ENCODE measurements around the gene RNASE13. TPM values are rescaled to one million over a fixed set of nuclear protein-coding genes. Genes with fewer than 3 reads are reported as not detected.

Gene RNASE13
- total RNA-seq, 1 experiment from 2014 or later = not detected

GRCh38 chr14:21069388-21070082 lies 34.9 kb upstream of the RNASE13 start:
- ChIA-PET POLR2A (ENCODE audit: unreplicated experiment) (no interaction called here), CTCF (interaction anchor here (0.6 to 2.2 kb wide), 2 partner anchors 35 to 72 kb away, joined by 6 to 19 read pairs; no protein-coding TSS in a partner anchor)
- Histone ChIP-seq H3K27me3 (ENCODE audit: insufficient read depth, low read depth) (no peaks in the 10 kb centered on the region; the same call in none of the 2 replicates), H3K4me2 (peak overlapping the region; percentile 83), H4K20me1 (ENCODE audit: insufficient read depth) (no peaks in the 10 kb centered on the region), H3K4me3 (peak overlapping the region; percentile 64; the same call in 1 of the 2 replicates), H3K79me2 (ENCODE audit: low read depth) (no peaks in the 10 kb centered on the region), H3F3A (ENCODE audit: insufficient read depth, low read depth) (no peaks in the 10 kb centered on the region), H3K4me1 (replicated peaks; ENCODE audit: insufficient read depth) (no peaks in the 10 kb centered on the region), H3K9me3 (ENCODE audit: insufficient read depth, low read depth) (no peaks in the 10 kb centered on the region), H3K27ac (no peak overlapping the region), H2AFZ (0 out of 2 replicates have a peak overlapping the region, but pooled peaks have one; percentile 79), H3K36me3 (ENCODE audit: low read depth) (no peaks in the 10 kb centered on the region), H3K9me2 (ENCODE audit: insufficient read depth) (no peaks in the 10 kb centered on the region)
- BruUV-seq (replicated peaks) = no TSS peak
- intact Hi-C loops (cut with micrococcal nuclease; ENCODE audit: unreplicated experiment) = loop anchor here (5.0 to 10.0 kb wide), 2 partner anchors 55 to 488 kb away; no protein-coding TSS in a partner anchor
- no peak for DNase-seq
- TF ChIP-seq, protein P1, sequence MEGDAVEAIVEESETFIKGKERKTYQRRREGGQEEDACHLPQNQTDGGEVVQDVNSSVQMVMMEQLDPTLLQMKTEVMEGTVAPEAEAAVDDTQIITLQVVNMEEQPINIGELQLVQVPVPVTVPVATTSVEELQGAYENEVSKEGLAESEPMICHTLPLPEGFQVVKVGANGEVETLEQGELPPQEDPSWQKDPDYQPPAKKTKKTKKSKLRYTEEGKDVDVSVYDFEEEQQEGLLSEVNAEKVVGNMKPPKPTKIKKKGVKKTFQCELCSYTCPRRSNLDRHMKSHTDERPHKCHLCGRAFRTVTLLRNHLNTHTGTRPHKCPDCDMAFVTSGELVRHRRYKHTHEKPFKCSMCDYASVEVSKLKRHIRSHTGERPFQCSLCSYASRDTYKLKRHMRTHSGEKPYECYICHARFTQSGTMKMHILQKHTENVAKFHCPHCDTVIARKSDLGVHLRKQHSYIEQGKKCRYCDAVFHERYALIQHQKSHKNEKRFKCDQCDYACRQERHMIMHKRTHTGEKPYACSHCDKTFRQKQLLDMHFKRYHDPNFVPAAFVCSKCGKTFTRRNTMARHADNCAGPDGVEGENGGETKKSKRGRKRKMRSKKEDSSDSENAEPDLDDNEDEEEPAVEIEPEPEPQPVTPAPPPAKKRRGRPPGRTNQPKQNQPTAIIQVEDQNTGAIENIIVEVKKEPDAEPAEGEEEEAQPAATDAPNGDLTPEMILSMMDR (conservative IDR thresholded peaks at IDR 0.05) = no peak
- no peak for TF ChIP-seq EZH2 (IDR thresholded peaks at IDR 0.05; ENCODE audit: low read depth)

DNA sequence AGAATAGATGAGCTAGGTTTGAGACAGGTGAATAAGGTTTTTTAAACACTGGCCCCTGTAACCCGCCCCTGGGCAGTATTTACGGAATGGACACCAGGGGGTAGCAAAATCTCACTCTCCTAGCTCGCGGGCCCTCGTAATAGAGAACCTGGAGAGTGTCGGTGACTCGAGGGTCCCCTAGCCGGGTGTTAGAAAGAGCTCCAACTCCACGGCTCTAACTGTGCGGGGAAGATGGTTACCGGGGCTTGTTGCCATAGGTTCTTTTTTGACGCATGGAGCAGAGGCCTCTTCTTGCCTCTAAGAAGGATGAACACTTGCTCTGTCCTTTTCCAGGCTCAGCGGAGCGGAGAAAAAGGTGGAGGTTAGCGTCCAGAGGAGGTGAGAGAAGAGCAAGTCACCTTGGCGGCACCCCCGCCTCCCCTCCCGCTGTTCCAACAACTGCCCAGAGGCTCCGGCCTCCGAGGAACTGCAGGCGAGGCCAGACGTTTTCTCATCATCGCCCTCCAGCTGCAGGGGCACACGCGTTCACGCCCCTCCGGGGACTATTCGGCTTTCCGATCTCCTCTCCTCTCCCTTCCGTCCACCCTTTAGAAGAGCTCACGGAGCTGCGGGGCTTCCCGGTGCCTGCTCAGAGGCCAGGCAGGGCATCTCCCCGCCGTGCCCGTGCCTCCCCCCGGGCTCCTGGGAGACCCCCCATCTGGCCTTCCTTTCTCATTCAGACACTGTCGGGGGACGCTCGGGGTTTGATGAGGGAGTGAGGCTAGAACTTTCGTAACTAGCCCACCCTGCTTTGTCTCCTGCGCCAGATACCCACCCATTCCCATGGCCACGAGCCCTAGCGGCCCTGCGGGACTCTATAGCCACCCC lies 34.1 kb upstream of the RNASE13 start:
- Histone ChIP-seq H3K36me3 (ENCODE audit: low read depth) (no peaks in the 10 kb centered on the region), H3K4me3 (no peak overlapping the region), H3K79me2 (ENCODE audit: low read depth) (no peaks in the 10 kb centered on the region), H3K4me1 (replicated peaks; ENCODE audit: insufficient read depth) (no peaks in the 10 kb centered on the region), H4K20me1 (ENCODE audit: insufficient read depth) (no peaks in the 10 kb centered on the region), H3K27ac (no peak overlapping the region), H3F3A (ENCODE audit: insufficient read depth, low read depth) (no peaks in the 10 kb centered on the region), H2AFZ (no peak overlapping the region), H3K9me2 (ENCODE audit: insufficient read depth) (no peaks in the 10 kb centered on the region), H3K4me2 (no peak overlapping the region), H3K9me3 (ENCODE audit: insufficient read depth, low read depth) (no peaks in the 10 kb centered on the region), H3K27me3 (ENCODE audit: insufficient read depth, low read depth) (no peaks in the 10 kb centered on the region; the same call in none of the 2 replicates)
- TF ChIP-seq, protein P1 (conservative IDR thresholded peaks at IDR 0.05) = peak; percentile 54
- no peak for TF ChIP-seq EZH2 (IDR thresholded peaks at IDR 0.05; ENCODE audit: low read depth)
- ChIA-PET CTCF (interaction anchor here (1.1 to 2.2 kb wide), 4 partner anchors 36 to 67 kb away, joined by 3 to 19 read pairs (median 8); no protein-coding TSS in a partner anchor), POLR2A (ENCODE audit: unreplicated experiment) (interaction anchor here (0.6 to 0.7 kb wide), 3 partner anchors 36 to 369 kb away, joined by 4 to 6 read pairs (median 5); no protein-coding TSS in a partner anchor)
- peak in 1 of 2 experiments; percentile 44 for DNase-seq
- BruUV-seq (replicated peaks) = no TSS peak
- intact Hi-C loops (cut with micrococcal nuclease; ENCODE audit: unreplicated experiment) = loop anchor here (1.0 to 10.0 kb wide), 3 partner anchors 36 to 489 kb away; no protein-coding TSS in a partner anchor

DNA sequence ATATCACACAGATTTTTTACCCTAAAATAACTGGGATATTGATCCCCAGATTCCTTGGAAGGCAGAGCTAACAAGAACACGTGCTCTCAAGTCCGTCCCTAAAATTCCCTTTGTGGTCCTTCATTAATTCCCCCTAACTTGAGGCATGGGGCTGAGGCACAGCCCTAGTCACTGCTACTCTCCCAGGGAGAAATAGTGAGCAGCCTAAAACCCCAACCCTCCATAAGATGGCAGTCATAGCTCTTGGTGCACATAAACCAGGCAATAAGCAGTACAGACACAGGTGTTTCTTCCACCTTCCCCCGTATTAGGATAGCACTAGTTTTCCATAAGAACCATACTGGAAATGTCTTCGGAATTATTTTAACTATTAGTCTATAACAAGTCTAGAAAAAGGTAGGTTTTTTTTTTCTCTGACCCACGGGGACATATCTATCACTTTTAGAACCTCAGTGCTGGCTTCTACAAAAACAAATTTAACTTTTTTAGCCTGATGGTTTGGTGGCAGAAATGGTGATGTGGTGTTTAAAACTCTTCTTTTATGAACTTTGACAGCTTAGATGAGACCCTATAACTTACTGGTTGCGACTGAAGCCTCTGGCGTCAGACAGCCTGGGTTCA lies 32.4 kb upstream of the RNASE13 start:
- Histone ChIP-seq H3K27ac (no peak overlapping the region), H3K4me3 (no peak overlapping the region), H3K79me2 (ENCODE audit: low read depth) (no peaks in the 10 kb centered on the region), H3K9me3 (ENCODE audit: insufficient read depth, low read depth) (no peaks in the 10 kb centered on the region), H3K4me2 (no peak overlapping the region), H3K4me1 (replicated peaks; ENCODE audit: insufficient read depth) (no peaks in the 10 kb centered on the region), H3K9me2 (ENCODE audit: insufficient read depth) (no peaks in the 10 kb centered on the region), H4K20me1 (ENCODE audit: insufficient read depth) (no peaks in the 10 kb centered on the region), H3F3A (ENCODE audit: insufficient read depth, low read depth) (no peaks in the 10 kb centered on the region), H3K36me3 (ENCODE audit: low read depth) (no peaks in the 10 kb centered on the region), H3K27me3 (ENCODE audit: insufficient read depth, low read depth) (no peaks in the 10 kb centered on the region; the same call in none of the 2 replicates), H2AFZ (no peak overlapping the region)
- ChIA-PET CTCF (interaction anchor here (0.7 to 2.2 kb wide), 3 partner anchors 38 to 853 kb away, joined by 4 to 19 read pairs (median 5); no protein-coding TSS in a partner anchor), POLR2A (ENCODE audit: unreplicated experiment) (interaction anchor here (0.6 kb wide), 1 partner anchor 264 kb away, joined by 3 read pairs; the partner anchor contains the start of gene RNASE1)
- DNase-seq = no peak
- no peak for TF ChIP-seq EZH2 (IDR thresholded peaks at IDR 0.05; ENCODE audit: low read depth)
- TF ChIP-seq, protein P1 (conservative IDR thresholded peaks at IDR 0.05) = peak; percentile 36; the same call in 1 of the 2 replicates
- no TSS peak for BruUV-seq (replicated peaks)
- intact Hi-C loops (cut with micrococcal nuclease; ENCODE audit: unreplicated experiment) = loop anchor here (5.0 to 10.0 kb wide), 2 partner anchors 52 to 490 kb away; no protein-coding TSS in a partner anchor

Data from PC-9 (cell line).